Effector memory CD8-positive, alpha-beta T cell (primary cell): ENCODE measurements around the gene SELENOO.

Source experiments
- ATAC-seq: fragments of 150-1000 bp; cut with Tn5 transposase; replicated peaks from 2 replicates; pipeline ENCODE4 v1.10.0; 2021; ENCODE audit warnings: mild to moderate bottlenecking, moderate library complexity
- DNase-seq, 3 experiments: peaks; one replicate each; pipeline ENCODE4 v3.0.0; 2021
- H3K27ac Mint-ChIP-seq, 2 donors: one replicate each; pipeline ENCODE4 v1.8.0; 2022; ENCODE audit warnings: mild to moderate bottlenecking in 2 of 2, mixed read lengths in 2 of 2, moderate library complexity in 2 of 2
- H3K27me3 Mint-ChIP-seq, 2 donors: one replicate each; pipeline ENCODE4 v1.8.0; 2022; ENCODE audit warnings: mixed read lengths in 2 of 2
- H3K36me3 Mint-ChIP-seq: one replicate; pipeline ENCODE4 v1.8.0; 2022; ENCODE audit warnings: mild to moderate bottlenecking, moderate library complexity, mixed read lengths; ENCODE audit not compliant: insufficient read depth
- H3K4me1 Mint-ChIP-seq, 2 donors: one replicate each; pipeline ENCODE4 v1.8.0; 2022; ENCODE audit warnings: low read depth in 2 of 2, mixed read lengths in 2 of 2
- H3K4me3 Mint-ChIP-seq, 2 donors: one replicate each; pipeline ENCODE4 v1.8.0; 2022; ENCODE audit warnings: mild to moderate bottlenecking in 2 of 2, mixed read lengths in 2 of 2, moderate library complexity in 2 of 2
- H3K9me3 Mint-ChIP-seq, 2 donors: one replicate each; pipeline ENCODE4 v1.8.0; 2022; ENCODE audit warnings: mixed read lengths in 2 of 2

SELENOO gene

GRCh38 chr22:50255099-50255498 is 54.3 kb downstream of the SELENOO start:
- peaks cover 0 to 28% of the 10 kb centered on the region in 2 donors for H3K27me3 Mint-ChIP-seq
- ATAC-seq (no peak), DNase-seq (no peak)
- H3K27ac Mint-ChIP-seq: no peak overlapping the region
- H3K9me3 Mint-ChIP-seq: no peaks in the 10 kb centered on the region
- H3K36me3 Mint-ChIP-seq: peaks cover 4% of the 10 kb centered on the region
- peaks cover 0 to 9% of the 10 kb centered on the region in 2 donors for H3K4me1 Mint-ChIP-seq
- H3K4me3 Mint-ChIP-seq: no peak overlapping the region

- Mint-ChIP-seq H3K27ac (no peak overlapping the region), H3K4me1 (peaks cover 0 to 6% of the 10 kb centered on the region in 2 donors), H3K27me3 (peaks cover 0 to 28% of the 10 kb centered on the region in 2 donors), H3K9me3 (no peaks in the 10 kb centered on the region), H3K4me3 (no peak overlapping the region), H3K36me3 (peaks cover 4% of the 10 kb centered on the region)
- ATAC-seq: no peak
- DNase-seq: no peak
Measured at GRCh38 chr22:50255607-50256006, 54.8 kb downstream of the SELENOO start.

GRCh38 chr22:50256258-50256862 is 55.5 kb downstream of the SELENOO start:
- peaks cover 4% of the 10 kb centered on the region for H3K36me3 Mint-ChIP-seq
- DNase-seq: no peak
- no peak overlapping the region for H3K27ac Mint-ChIP-seq
- no peaks in the 10 kb centered on the region for H3K9me3 Mint-ChIP-seq
- ATAC-seq: no peak
- H3K4me1 Mint-ChIP-seq: peaks cover 0 to 4% of the 10 kb centered on the region in 2 donors
- H3K4me3 Mint-ChIP-seq: no peak overlapping the region
- peaks cover 0 to 28% of the 10 kb centered on the region in 2 donors for H3K27me3 Mint-ChIP-seq

- no peak overlapping the region for H3K27ac Mint-ChIP-seq
- DNase-seq (no peak), ATAC-seq (no peak)
- H3K4me1 Mint-ChIP-seq: peaks cover 2 to 7% of the 10 kb centered on the region in 2 donors
- peaks cover 2 to 33% of the 10 kb centered on the region in 2 donors for H3K27me3 Mint-ChIP-seq
- peaks cover 4% of the 10 kb centered on the region for H3K36me3 Mint-ChIP-seq
- H3K9me3 Mint-ChIP-seq: no peaks in the 10 kb centered on the region
- H3K4me3 Mint-ChIP-seq: no peak overlapping the region
Measured at GRCh38 chr22:50257041-50257440, 56.2 kb downstream of the SELENOO start.

- Mint-ChIP-seq H3K27ac (no peak overlapping the region), H3K27me3 (peaks cover 9 to 39% of the 10 kb centered on the region in 2 donors)
Measured at GRCh38 chr22:50257451-50258360, 56.9 kb downstream of the SELENOO start.

GRCh38 chr22:50258361-50259292 is 57.8 kb downstream of the SELENOO start:
- Mint-ChIP-seq H3K4me3 (no peak overlapping the region), H3K27ac (no peak overlapping the region), H3K36me3 (peaks cover 4% of the 10 kb centered on the region), H3K4me1 (peaks cover 6 to 9% of the 10 kb centered on the region in 2 donors), H3K27me3 (peaks cover 16 to 48% of the 10 kb centered on the region in 2 donors), H3K9me3 (no peaks in the 10 kb centered on the region)
- ATAC-seq (no peak), DNase-seq (no peak)

More at GRCh38 chr22:50257451-50258360, 56.9 kb downstream of the SELENOO start:
- Mint-ChIP-seq H3K4me1 (peaks cover 6 to 9% of the 10 kb centered on the region in 2 donors), H3K36me3 (peaks cover 4% of the 10 kb centered on the region), H3K9me3 (no peaks in the 10 kb centered on the region), H3K4me3 (no peak overlapping the region)
- ATAC-seq (no peak), DNase-seq (no peak)

- no peak overlapping the region for H3K27ac Mint-ChIP-seq
- H3K4me3 Mint-ChIP-seq: peak overlapping the region in 1 of 2 donors; percentile 31
- H3K9me3 Mint-ChIP-seq: no peaks in the 10 kb centered on the region
- peaks cover 6 to 9% of the 10 kb centered on the region in 2 donors for H3K4me1 Mint-ChIP-seq
- no peak for ATAC-seq
- H3K27me3 Mint-ChIP-seq: peaks cover 16 to 48% of the 10 kb centered on the region in 2 donors
- no peak for DNase-seq
- peaks cover 1% of the 10 kb centered on the region for H3K36me3 Mint-ChIP-seq
Measured at GRCh38 chr22:50259302-50259701, 58.5 kb downstream of the SELENOO start.

- Mint-ChIP-seq H3K27ac (no peak overlapping the region), H3K4me1 (peaks cover 6 to 9% of the 10 kb centered on the region in 2 donors), H3K4me3 (peak overlapping the region in 1 of 2 donors; percentile 5), H3K9me3 (no peaks in the 10 kb centered on the region), H3K36me3 (no peaks in the 10 kb centered on the region), H3K27me3 (peaks cover 16 to 48% of the 10 kb centered on the region in 2 donors)
- no peak for ATAC-seq
- no peak for DNase-seq
Measured at GRCh38 chr22:50260434-50260800, 59.6 kb downstream of the SELENOO start.

GRCh38 chr22:50260801-50261614 is 60.2 kb downstream of the SELENOO start:
- no peaks in the 10 kb centered on the region for H3K36me3 Mint-ChIP-seq
- no peaks in the 10 kb centered on the region for H3K9me3 Mint-ChIP-seq
- DNase-seq (no peak), ATAC-seq (peak; percentile 53)
- H3K27ac Mint-ChIP-seq: no peak overlapping the region
- H3K4me3 Mint-ChIP-seq: peak overlapping the region in 1 of 2 donors; percentile 5
- peaks cover 6 to 9% of the 10 kb centered on the region in 2 donors for H3K4me1 Mint-ChIP-seq
- H3K27me3 Mint-ChIP-seq: peaks cover 16 to 48% of the 10 kb centered on the region in 2 donors

GRCh38 chr22:50261615-50262459 is 61.0 kb downstream of the SELENOO start, which contains the start of gene MAPK12:
MAPK12 (minus strand) TSS chr22:50261683; CDS start chr22:50261509, 174 bp downstream.
- Mint-ChIP-seq H3K36me3 (no peaks in the 10 kb centered on the region), H3K27ac (no peak within 1 kb of the TSS), H3K4me3 (peak within 1 kb of the TSS; percentile 75 to 80), H3K4me1 (peaks cover 6 to 9% of the 10 kb centered on the region in 2 donors), H3K27me3 (peaks cover 16 to 48% of the 10 kb centered on the region in 2 donors), H3K9me3 (no peaks in the 10 kb centered on the region)
- DNase-seq (no peak), ATAC-seq (no peak)

- Mint-ChIP-seq H3K27me3 (peaks cover 16 to 43% of the 10 kb centered on the region in 2 donors), H3K27ac (no peak overlapping the region), H3K4me1 (peaks cover 6 to 9% of the 10 kb centered on the region in 2 donors), H3K36me3 (no peaks in the 10 kb centered on the region), H3K4me3 (peak overlapping the region; percentile 75 to 80), H3K9me3 (no peaks in the 10 kb centered on the region)
- DNase-seq (no peak), ATAC-seq (no peak)
Measured at GRCh38 chr22:50262460-50262911, 61.7 kb downstream of the SELENOO start.
